GM06990 (cell line): Measurements from ENCODE around the gene GMPR.

ENCODE experiments used
- DNase-seq: peaks from one replicate; pipeline ENCODE4 v3.0.0-alpha.2; 2011; ENCODE audit not compliant: insufficient read length; ENCODE audit errors: extremely low read depth
- H3K27me3 ChIP-seq: replicated peaks from 2 replicates; pipeline ENCODE4 v1.6.0; 2011; ENCODE audit warnings: low read length; ENCODE audit not compliant: control insufficient read depth, insufficient read depth
- H3K36me3 ChIP-seq: 2 replicates; pipeline ENCODE4 v1.5.1; 2011; ENCODE audit warnings: low read length; ENCODE audit not compliant: control insufficient read depth, insufficient read depth
- H3K4me3 ChIP-seq: replicated peaks from 2 replicates; pipeline ENCODE4 v1.5.1; 2011; ENCODE audit warnings: low read depth, mild to moderate bottlenecking, control low read depth, low read length
- CTCF ChIP-seq: IDR thresholded peaks from 2 replicates; pipeline ENCODE4 v1.5.1; 2011; ENCODE audit warnings: low read length, control low read depth, mild to moderate bottlenecking, inconsistent platforms; ENCODE audit not compliant: insufficient read depth, poor library complexity, severe bottlenecking

The GMPR gene

DNA sequence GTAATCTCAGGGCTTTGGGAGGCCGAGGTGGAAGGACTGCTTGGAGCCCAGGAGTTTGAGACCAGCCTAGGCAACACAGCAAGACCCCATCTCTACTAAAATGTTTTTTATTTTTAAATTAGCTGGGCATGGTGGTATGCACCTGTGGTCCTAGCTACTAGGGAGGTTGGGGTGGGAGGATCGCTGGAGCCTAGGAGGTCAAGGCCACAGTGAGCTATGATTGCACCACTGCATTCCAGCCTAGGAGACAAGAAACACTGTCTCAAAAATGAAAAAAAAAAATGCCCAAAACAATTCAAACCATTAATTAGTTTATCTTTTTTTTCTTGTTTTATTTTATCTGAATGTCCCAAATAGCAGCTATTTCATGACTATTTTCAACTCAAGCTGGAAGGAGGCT is 85.8 kb downstream of the GMPR start:
- no peak overlapping the region for H3K4me3 ChIP-seq
- no peak for TF ChIP-seq CTCF
- peaks cover 6% of the 10 kb centered on the region; the same call in 1 of the 2 replicates for H3K36me3 ChIP-seq
- no peaks in the 10 kb centered on the region for H3K27me3 ChIP-seq
- DNase-seq: no peak

GRCh38 chr6:16324606-16325225 is 86.3 kb downstream of the GMPR start:
- DNase-seq: no peak
- no peak overlapping the region for H3K4me3 ChIP-seq
- H3K36me3 ChIP-seq: peaks cover 6% of the 10 kb centered on the region; the same call in 1 of the 2 replicates
- no peaks in the 10 kb centered on the region for H3K27me3 ChIP-seq
- TF ChIP-seq CTCF: no peak

GRCh38 chr6:16326531-16326930 is 88.1 kb downstream of the GMPR start:
- TF ChIP-seq CTCF: no peak

DNA sequence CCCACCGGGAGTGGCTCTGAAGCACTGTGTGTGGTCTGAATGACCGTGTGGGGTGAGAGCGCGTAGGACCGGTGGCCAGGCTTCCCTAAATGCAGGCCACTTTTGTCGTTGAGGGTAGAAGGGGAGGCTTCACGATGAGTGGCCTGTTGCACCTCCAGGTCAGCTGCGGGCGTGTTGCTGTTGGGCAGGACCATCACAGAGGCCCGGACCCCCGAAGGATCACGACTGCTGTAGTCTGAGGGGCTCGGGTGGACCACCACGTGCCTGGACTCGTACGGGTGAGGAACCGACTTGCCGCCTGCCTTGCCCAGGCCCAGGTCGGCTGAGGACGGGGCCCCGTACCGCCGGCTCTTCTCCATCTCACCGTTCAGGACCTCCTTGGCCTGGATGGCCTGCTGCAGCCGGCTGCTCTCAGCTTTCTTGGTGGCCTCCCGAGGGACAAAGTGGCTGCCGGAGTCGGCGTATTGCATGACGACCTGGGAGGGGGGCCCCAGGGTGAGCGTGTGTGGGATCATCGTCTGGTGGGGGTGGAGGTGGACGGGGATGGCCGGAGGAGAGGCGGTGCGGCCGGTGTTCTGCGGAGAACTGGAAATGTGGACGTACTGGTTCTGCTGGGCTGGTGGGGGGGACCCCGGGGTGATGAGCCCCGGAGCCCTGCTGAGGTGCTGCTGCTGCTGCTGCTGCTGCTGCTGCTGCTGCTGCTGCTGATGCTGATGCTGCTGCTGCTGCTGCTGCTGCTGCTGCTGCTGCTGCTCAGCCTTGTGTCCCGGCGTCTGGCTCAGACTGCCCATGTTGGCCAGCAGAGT is 88.8 kb downstream of the GMPR start:
- DNase-seq: no peak
- Histone ChIP-seq H3K4me3 (no peak overlapping the region), H3K36me3 (peaks cover 6% of the 10 kb centered on the region; the same call in 1 of the 2 replicates), H3K27me3 (no peaks in the 10 kb centered on the region)
- TF ChIP-seq CTCF: no peak

More at GRCh38 chr6:16326531-16326930, 88.1 kb downstream of the GMPR start:
- DNase-seq: no peak
- Histone ChIP-seq H3K4me3 (no peak overlapping the region), H3K27me3 (no peaks in the 10 kb centered on the region), H3K36me3 (peaks cover 6% of the 10 kb centered on the region; the same call in 1 of the 2 replicates)

DNA sequence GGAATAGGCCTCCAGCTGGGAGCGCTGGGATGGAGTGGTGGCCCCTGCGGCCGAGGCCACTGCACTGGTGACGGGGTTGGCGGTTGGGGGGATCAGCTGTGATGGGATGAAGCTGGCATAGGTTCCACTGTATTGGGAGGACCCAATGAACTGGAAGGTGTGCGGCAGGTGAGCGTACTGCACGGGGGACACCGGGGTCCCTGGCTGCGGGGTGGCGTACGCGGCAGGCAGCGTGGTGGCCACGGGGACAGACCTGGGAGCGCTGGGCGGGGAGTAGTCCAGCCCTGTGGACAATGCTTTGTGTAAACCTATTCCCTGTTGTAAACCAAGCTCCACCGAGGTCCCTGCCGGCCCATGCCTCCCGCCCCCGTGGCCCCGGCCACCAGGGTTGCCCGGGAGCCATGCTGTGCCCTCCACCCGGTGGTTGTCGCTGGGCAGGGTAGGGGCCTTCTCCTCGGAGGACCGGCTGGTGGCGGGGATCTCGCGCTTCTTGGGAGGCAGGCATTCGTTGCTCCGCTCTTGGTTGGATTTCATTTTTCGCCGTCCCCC is 89.5 kb downstream of the GMPR start:
- Histone ChIP-seq H3K36me3 (peaks cover 6% of the 10 kb centered on the region; the same call in 1 of the 2 replicates), H3K4me3 (no peak overlapping the region), H3K27me3 (no peaks in the 10 kb centered on the region)
- no peak for DNase-seq
- no peak for TF ChIP-seq CTCF
